ENCODE measurements around the gene LST1.
"Not testable (repeated sequence)": the region's sequence is repeated elsewhere in the genome, so short reads cannot be mapped to it uniquely, and the experiment has no call there.

Gene LST1

GRCh38 chr6:31587791-31588777, 2.0 kb downstream of the LST1 start:
- in situ Hi-C loops (cut with HindIII; ENCODE audit: low sequenced_read_pairs): no loop called here
- H3K4me3 ChIP-seq (ENCODE audit: low read depth, low read length): no peak overlapping the region
- TF ChIP-seq, protein P1, sequence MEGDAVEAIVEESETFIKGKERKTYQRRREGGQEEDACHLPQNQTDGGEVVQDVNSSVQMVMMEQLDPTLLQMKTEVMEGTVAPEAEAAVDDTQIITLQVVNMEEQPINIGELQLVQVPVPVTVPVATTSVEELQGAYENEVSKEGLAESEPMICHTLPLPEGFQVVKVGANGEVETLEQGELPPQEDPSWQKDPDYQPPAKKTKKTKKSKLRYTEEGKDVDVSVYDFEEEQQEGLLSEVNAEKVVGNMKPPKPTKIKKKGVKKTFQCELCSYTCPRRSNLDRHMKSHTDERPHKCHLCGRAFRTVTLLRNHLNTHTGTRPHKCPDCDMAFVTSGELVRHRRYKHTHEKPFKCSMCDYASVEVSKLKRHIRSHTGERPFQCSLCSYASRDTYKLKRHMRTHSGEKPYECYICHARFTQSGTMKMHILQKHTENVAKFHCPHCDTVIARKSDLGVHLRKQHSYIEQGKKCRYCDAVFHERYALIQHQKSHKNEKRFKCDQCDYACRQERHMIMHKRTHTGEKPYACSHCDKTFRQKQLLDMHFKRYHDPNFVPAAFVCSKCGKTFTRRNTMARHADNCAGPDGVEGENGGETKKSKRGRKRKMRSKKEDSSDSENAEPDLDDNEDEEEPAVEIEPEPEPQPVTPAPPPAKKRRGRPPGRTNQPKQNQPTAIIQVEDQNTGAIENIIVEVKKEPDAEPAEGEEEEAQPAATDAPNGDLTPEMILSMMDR (IDR thresholded peaks at IDR 0.05; ENCODE audit: low read depth, low read length): no peak
- DNase-seq (ENCODE audit: low read depth, low spot score): no peak

- in situ Hi-C loops (cut with HindIII; ENCODE audit: low sequenced_read_pairs): no loop called here
Observed at GRCh38 chr6:31588871-31589650, 3.0 kb downstream of the LST1 start.

DNA sequence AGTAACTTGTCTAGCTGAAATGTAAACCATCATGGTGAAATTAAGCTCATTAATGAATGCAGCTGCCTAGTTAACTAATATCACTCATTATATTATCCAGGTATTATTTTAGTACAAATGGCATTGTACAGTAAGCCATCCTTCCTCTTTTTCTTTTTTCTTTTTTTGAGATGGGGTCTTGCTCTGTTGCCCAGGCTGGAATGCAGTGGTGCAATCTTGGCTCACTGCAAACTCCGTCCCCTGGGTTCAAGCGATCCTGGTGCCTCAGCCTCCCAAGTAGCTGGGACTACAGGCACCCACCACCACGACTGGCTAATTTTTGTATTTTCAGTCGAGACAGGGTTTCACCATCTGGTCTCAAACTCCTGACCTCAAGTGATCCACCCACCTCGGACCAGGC, 4.6 kb downstream of the LST1 start:
- DNase-seq (ENCODE audit: low read depth, low spot score): not testable (repeated sequence)

More at GRCh38 chr6:31588871-31589650, 3.0 kb downstream of the LST1 start:
- TF ChIP-seq, protein P1 (IDR thresholded peaks at IDR 0.05; ENCODE audit: low read depth, low read length): no peak
- DNase-seq (ENCODE audit: low read depth, low spot score): no peak
- no peak overlapping the region for H3K4me3 ChIP-seq (ENCODE audit: low read depth, low read length)

DNA sequence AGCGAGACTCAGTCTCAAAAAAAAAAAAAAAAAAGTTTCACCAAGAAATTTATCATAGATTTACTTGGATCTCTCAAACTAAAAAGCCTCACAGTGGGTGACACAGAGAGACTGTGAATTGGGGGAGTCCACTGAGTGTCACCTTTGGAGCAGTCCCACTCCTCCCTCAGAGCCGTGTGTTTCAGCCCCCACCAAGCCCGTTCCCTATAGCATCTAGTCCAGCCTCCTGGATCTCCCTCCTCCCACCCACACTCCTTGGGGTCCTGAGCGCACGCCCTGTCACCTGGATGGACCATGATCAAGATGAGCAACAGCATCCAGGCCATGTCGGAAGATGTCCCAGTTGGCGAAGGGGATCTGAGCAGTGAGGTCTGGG, 6.3 kb downstream of the LST1 start:
- in situ Hi-C loops (cut with HindIII; ENCODE audit: low sequenced_read_pairs): no loop called here
- TF ChIP-seq, protein P1 (IDR thresholded peaks at IDR 0.05; ENCODE audit: low read depth, low read length): no peak
- no peak for DNase-seq (ENCODE audit: low read depth, low spot score)
- no peak overlapping the region for H3K4me3 ChIP-seq (ENCODE audit: low read depth, low read length)

More for the DNA sequence above, 4.6 kb downstream of the LST1 start:
- in situ Hi-C loops (cut with HindIII; ENCODE audit: low sequenced_read_pairs); H3K4me3 ChIP-seq (ENCODE audit: low read depth, low read length): not testable (repeated sequence)

DNA sequence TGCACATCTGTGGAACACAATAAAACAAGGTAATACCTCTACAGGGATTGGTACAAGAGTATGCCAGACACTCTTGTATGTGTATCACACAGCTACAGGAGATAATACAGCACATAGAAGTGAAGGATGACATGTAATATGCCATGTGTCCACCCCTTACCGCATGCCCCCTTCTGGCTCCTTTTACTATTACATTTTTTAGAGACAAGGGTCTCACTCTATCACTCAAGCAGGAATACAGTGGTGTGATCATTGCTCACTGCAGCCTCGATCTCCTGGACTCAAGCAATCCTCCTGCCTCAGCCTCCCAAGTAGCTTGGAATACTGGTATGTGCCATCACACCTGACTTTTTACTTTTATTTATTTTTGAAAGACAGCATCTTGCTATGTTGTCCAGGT, 10.9 kb downstream of the LST1 start:
- TF ChIP-seq, protein P1 (IDR thresholded peaks at IDR 0.05; ENCODE audit: low read depth, low read length): peak; percentile 42
- H3K4me3 ChIP-seq (ENCODE audit: low read depth, low read length): no peak overlapping the region
- peak; percentile 30 for DNase-seq (ENCODE audit: low read depth, low spot score)
- in situ Hi-C loops (cut with HindIII; ENCODE audit: low sequenced_read_pairs): no loop called here

GRCh38 chr6:31607317-31607716, 21.2 kb downstream of the LST1 start:
- no peak for DNase-seq (ENCODE audit: low read depth, low spot score)
- TF ChIP-seq, protein P1 (IDR thresholded peaks at IDR 0.05; ENCODE audit: low read depth, low read length): no peak
- in situ Hi-C loops (cut with HindIII; ENCODE audit: low sequenced_read_pairs): no loop called here
- no peak overlapping the region for H3K4me3 ChIP-seq (ENCODE audit: low read depth, low read length)
